Amniotic epithelial cell (primary cell): ENCODE measurements around the gene TBC1D1.

Experiments used
- DNase-seq: peaks from one replicate; pipeline ENCODE4 v3.0.0-alpha.2; 2010; ENCODE audit warnings: low read depth

The TBC1D1 gene

GRCh38 chr4:38100474-38101255 lies 209.8 kb downstream of the TBC1D1 start:
- no peak for DNase-seq

DNA sequence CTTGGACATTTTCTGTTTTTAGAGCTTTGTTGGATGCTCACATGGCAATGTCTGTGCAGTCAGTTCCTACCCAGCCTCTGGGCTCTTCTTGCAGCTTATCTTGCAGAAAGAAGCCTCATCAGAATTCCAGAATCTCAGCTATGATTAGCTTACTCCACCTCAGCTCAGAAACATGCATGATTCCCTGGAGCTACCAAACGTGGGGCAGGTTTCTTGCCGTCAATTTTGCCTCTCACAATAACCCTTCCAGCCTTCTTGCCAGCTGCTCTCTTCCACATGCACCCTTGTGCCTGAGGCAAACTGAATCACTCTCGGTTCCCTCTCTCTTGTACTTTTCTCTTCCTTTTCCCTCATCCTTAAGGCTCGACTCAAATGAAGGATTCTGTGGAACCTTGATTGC lies 210.7 kb downstream of the TBC1D1 start:
- peak; percentile 80 for DNase-seq

- no peak for DNase-seq
These were observed 212.2 kb downstream of the TBC1D1 start for GRCh38 chr4:38102957-38103588.

DNA sequence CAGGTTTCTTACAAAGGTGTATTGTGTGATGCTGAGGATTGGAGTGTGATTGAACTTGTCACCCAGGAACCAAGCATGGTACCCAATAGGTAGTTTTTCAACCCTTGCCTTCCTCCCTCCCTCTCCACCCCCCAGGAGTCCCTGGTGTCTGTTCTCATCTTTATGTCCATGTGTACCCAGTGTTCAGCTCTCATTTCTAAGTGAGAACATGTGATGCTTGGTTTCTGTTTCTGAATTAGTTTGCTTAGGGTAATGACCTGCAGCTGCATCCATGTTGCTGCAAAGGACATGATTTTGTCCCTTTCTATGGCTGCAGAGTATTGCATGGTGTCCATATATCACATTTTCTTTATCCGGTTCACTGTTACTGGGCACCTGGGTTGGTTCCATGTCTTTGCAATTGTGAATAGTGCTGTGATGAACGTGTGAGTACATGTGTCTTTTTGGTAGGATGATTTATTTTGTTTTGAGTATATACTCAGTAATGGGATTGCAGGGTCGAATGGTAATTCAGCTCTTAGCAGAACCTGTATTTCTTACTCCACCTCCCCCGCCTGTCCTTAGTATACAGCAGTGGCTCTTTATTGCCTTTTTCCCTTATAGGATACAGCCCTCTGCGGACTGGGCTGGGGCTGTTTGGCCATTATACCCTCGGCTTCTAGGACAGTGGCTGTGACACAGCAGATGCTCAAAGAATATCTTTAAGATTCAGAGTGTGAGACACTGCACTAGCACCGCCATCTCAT lies 214.8 kb downstream of the TBC1D1 start:
- DNase-seq: no peak

- peak; percentile 40 for DNase-seq
These were observed 215.4 kb downstream of the TBC1D1 start for GRCh38 chr4:38106311-38106710.

DNA sequence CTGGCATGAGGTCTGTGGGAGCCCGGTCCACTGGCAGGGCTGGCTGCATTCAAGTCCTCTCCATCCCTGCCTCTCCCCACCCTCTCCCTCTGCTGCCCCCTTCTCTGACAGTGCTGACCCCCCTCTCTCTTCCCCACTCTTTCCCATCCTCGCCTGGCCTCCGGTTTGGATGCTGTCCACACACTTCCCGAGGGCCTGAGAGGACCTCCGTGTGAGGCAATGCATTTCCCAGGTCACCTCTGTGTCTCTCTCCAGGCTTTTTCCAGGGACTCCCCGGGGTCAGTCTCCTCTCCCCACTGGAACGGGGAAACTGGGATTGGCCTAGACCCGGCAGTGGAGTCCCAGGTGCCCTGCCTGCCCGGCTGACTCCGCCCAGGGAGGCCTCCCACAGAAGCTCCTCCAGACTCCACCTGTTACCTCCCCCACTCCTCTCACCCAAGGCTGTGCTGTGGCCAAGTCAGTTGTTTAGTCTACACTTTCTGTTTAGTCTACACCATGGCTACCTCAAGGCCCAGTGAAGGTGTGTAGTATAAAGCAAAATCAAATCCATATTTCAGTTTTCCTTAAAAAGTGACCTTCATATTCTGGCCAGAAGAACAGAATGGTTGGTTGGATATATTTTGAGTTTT lies 216.1 kb downstream of the TBC1D1 start:
- no peak for DNase-seq

DNA sequence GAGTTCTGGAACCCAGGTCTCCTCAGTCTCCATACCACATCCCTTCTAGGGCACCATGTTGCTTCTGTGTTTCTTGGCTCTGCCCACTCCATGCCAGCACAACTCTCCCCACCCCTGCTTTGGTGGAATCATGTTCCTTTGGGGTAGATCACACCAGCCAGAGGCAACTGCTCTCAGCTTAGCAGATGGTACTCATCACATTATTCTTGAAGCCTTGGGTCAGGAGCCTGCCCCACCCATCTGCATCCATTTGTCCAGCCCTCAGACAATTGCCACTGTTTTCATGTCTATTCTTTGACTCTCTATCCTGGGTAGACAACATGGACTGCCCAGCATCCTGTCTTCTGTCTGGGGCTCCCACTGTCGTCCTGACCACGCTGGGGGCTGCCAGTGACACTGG lies 216.9 kb downstream of the TBC1D1 start:
- DNase-seq: no peak

GRCh38 chr4:38109370-38109769 lies 218.5 kb downstream of the TBC1D1 start:
- DNase-seq: no peak

DNA sequence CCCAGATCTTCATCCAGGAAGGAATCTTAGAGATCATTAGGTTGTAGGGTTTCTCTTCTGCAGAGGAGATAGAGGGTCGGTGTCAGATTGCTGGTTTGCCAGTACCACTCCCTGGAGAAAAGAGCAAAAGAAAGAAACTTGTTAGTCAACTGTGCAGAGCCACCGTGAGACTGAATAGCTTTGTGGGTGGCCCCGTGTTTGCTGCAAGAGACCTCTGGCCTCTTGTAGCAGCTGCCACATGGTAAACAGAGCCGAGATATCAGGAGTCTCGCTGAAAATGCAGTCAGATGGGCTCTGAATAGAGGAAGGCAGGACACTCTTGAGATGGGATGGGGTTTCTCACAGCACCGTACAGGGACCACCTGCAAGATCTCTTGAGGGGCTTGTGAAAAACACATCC lies 219.0 kb downstream of the TBC1D1 start:
- no peak for DNase-seq

DNA sequence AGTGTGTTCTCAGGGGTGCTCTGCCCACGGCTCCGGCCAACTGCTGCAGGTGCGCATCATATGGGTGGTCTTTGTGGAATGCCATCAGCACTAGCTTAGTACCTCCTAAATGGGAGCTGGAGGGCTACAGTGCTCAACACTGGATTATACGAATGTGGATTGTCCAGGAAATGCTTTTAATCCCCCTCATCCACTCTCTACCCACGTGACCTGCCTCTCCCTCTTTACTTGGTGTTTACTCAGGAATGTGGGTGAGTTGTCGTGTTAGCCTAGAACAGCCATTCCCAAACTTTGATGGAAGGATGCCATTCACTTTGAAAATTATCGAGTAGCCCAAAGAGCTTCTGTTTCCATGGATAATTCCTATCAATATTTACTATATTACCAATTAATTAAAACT lies 220.1 kb downstream of the TBC1D1 start:
- DNase-seq: no peak

GRCh38 chr4:38111717-38112116 lies 220.8 kb downstream of the TBC1D1 start:
- DNase-seq: no peak

- DNase-seq: no peak
These were observed 222.2 kb downstream of the TBC1D1 start for GRCh38 chr4:38113132-38113531.

- no peak for DNase-seq
These were observed 222.7 kb downstream of the TBC1D1 start for GRCh38 chr4:38113551-38113950.

DNA sequence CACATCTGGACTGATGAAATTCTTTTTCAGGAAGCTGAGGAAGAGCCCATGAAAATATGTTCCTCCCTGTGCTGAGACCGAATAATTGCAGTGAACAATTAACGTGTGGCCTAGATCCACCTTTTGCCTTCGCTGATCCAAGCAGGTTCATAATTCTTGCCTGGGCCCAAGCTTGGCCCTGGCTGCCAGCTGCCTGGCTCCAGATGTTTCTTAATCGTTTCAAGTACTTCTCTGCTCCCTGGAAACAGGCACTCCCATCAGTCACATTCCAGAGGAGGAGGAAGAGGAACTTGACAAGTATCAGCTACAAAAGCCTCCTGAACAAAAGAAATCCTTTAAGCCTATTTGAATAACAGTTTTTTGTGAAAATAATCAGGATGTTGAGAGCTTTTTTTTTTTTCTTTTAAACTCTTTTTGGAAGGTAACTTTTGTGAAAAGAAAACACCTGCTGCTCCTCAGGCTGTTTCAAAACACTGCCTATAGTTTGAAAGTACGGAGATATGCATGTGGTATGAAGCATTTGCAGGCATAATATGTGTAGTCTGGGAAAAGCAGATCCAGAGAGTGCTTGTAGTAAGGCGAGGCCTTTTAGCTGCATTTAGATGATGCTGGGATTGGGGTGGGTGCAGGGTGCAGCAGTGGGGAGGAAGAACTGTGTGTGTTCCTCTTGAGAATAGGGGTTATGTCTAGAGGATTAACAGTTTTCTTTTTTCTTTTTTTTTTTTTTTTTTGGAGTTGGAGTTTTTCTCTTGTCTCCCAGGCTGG lies 223.7 kb downstream of the TBC1D1 start:
- DNase-seq: no peak

DNA sequence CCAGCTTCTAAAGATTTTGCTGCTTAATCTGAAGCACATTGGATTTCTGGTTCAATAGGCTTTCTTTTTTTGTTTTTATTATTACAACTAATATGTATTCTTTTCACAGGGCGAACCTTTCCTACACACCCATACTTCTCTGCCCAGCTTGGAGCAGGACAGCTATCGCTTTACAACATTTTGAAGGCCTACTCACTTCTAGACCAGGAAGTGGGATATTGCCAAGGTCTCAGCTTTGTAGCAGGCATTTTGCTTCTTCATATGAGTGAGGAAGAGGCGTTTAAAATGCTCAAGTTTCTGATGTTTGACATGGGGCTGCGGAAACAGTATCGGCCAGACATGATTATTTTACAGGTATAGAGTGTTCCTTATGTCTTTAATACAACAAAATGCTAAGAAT lies 224.7 kb downstream of the TBC1D1 start:
- DNase-seq: no peak

GRCh38 chr4:38117591-38117990 lies 226.7 kb downstream of the TBC1D1 start:
- no peak for DNase-seq

DNA sequence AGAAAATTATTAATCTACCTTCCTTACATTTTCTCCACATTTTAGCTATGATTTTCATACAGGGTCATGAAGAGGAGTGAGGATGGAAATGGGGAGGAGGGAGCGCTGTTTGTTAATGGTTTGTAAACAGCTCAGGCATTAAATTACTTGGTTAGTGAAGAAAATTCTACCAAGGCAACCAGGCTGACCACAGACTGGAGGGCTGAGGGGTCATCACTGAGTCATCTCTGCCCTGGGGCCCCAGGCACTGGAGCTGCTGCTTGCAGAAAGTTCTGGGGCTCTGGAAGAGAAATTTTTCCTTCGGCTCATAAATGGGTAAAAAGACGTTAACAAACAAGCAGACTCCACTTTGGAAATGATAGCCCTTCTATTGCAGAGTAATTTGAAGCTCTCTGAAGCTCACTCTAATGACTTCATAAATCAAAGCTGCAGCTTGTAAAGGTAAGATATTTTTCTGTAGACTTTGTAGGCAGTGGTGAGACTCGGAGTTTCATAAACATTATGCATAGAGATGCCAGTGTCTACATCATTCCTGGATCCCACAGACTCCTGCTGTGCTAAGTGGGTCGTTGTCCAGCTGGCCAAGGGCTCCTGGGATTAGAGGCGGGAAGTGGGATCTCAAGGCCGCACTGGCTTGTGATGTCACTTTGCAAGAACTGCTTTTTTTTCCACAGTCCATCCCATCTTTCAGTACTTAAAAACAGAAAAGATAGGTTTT lies 228.9 kb downstream of the TBC1D1 start:
- peak; percentile 94 for DNase-seq

GRCh38 chr4:38120772-38121171 lies 229.9 kb downstream of the TBC1D1 start:
- no peak for DNase-seq

GRCh38 chr4:38122060-38122459 lies 231.2 kb downstream of the TBC1D1 start:
- DNase-seq: no peak

DNA sequence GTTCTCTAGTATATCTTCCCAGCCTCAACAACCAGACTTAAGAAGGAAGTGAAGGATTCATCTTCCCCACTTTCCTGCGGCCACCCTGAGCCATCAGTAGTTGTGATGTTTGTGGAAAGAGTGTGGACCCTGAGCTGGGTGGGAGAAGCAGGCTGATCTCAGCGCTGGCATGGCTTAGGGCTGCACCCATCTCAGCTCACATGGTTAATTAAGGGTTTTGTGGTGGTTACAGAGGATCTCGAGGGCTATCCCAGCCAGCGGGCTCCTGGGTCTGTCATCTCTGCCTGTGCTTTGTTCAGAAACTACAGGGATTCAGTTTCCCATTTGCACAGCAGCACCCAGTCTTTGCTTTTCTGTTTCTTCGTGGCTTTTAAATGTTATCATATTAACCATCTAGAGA lies 232.7 kb downstream of the TBC1D1 start:
- no peak for DNase-seq

DNA sequence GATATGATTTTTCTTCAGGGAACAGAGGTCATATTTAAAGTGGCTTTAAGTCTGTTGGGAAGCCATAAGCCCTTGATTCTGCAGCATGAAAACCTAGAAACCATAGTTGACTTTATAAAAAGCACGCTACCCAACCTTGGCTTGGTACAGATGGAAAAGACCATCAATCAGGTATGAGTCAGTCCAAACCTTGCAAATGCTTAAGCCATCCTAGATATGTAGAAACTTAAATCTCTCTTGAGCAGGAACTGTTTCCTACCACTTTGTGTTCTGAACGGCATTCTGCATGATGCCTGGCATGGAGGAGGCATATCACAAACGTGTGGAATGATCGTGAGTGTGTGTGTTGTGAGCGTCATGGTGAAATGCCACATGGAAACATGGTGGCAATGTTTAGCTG lies 234.1 kb downstream of the TBC1D1 start:
- DNase-seq: peak; percentile 90
